GM12878 (cell line): ENCODE data around the gene APOBEC2. TPM values are rescaled to one million over a fixed set of nuclear protein-coding genes. Genes with fewer than 3 reads are reported as not detected.

Source experiments
- ATAC-seq: fragments of 200-7000 bp; cut with Tn5 transposase; 3 replicates; pipeline ENCODE4 v1.9.1; 2020; ENCODE audit warnings: mild to moderate bottlenecking, moderate library complexity
- BruUV-seq: library from RNA; stranded (reverse); fragments of 400-500 nt; replicated peaks from 2 replicates; lab custom pipeline; 2021; lab: Mats Ljungman, UMichigan
- CTCF ChIA-PET: fragments of 300-600 bp; sonication (Branson Sonifier 250); formaldehyde crosslinking; extraction: SDS; loops from one replicate; lab custom pipeline; 2021; ENCODE audit warnings: inconsistent platforms; lab: Yijun Ruan, JAX
- POLR2A ChIA-PET: fragments of 350-600 bp; formaldehyde crosslinking; extraction: SDS; loops from one replicate; lab custom pipeline; 2021; ENCODE audit warnings: inconsistent platforms; lab: Charles Lee
- RAD21 ChIA-PET: fragments of 300-600 bp; sonication (Branson Sonifier 250); formaldehyde crosslinking; loops from one replicate; lab custom pipeline; 2023; ENCODE audit warnings: antibody characterized with exemption; ENCODE audit not compliant: unreplicated experiment; lab: Charles Lee
- SMC1A ChIA-PET: fragments of 300-600 bp; sonication (Branson Sonifier 250); formaldehyde crosslinking; loops from one replicate; lab custom pipeline; 2023; ENCODE audit not compliant: unreplicated experiment, uncharacterized antibody; lab: Charles Lee
- DNase-seq: peaks from one replicate; pipeline ENCODE4 v3.0.0-alpha.2; 2011; ENCODE audit warnings: low read depth, low spot score
- FAIRE-seq: peaks from 3 replicates; lab custom pipeline; 2011; peaks lifted over from hg19 to GRCh38; lab: Jason Lieb, UNC
- H2AFZ ChIP-seq: 2 replicates; pipeline ENCODE4 v1.6.0; 2011; ENCODE audit warnings: low read depth, low read length, control low read depth; ENCODE audit not compliant: control insufficient read depth
- H3K27ac ChIP-seq: 2 replicates; pipeline ENCODE4 v1.5.1; 2011; ENCODE audit warnings: control low read depth; ENCODE audit not compliant: control insufficient read depth, insufficient read depth
- H3K27me3 ChIP-seq, 2 experiments: replicated peaks in 1 of 2; 2 replicates each; pipeline versions ENCODE4 v1.6.0 to v1.6.1; 2011; ENCODE audit warnings: low read length in 1 of 2; ENCODE audit not compliant: control insufficient read depth in 2 of 2, insufficient read depth in 2 of 2
- H3K36me3 ChIP-seq, 2 experiments: 2 replicates each; pipeline ENCODE4 v1.5.1; 2011; ENCODE audit warnings: low read length in 1 of 2; ENCODE audit not compliant: control insufficient read depth in 2 of 2, insufficient read depth in 2 of 2
- H3K4me1 ChIP-seq: 2 replicates; pipeline ENCODE4 v1.6.1; 2011; ENCODE audit warnings: mild to moderate bottlenecking, low read length, moderate library complexity, mixed read lengths; ENCODE audit not compliant: control insufficient read depth, insufficient read depth
- H3K4me2 ChIP-seq: 2 replicates; pipeline ENCODE4 v1.6.0; 2011; ENCODE audit warnings: control low read depth; ENCODE audit not compliant: control insufficient read depth, insufficient read depth
- H3K4me3 ChIP-seq: fragments of 200-600 bp; sonication (generic); 2 replicates; pipeline ENCODE4 v1.5.1; 2016
- H3K79me2 ChIP-seq: 2 replicates; pipeline ENCODE4 v1.6.0; 2011; ENCODE audit warnings: low read length; ENCODE audit not compliant: control insufficient read depth, insufficient read depth
- H3K9ac ChIP-seq: 2 replicates; pipeline ENCODE4 v1.8.0; 2011; ENCODE audit warnings: low read length, control low read depth, mixed read lengths; ENCODE audit not compliant: control insufficient read depth, insufficient read depth
- H3K9me3 ChIP-seq: replicated peaks from 3 replicates; pipeline ENCODE4 v1.5.1; 2011; ENCODE audit warnings: mild to moderate bottlenecking, low read length; ENCODE audit not compliant: control insufficient read depth, insufficient read depth
- H4K20me1 ChIP-seq: 2 replicates; pipeline ENCODE4 v1.6.0; 2011; ENCODE audit not compliant: control insufficient read depth, insufficient read depth
- CBX5 ChIP-seq: sonication (generic); IDR thresholded peaks from 2 replicates; pipeline ENCODE4 v1.6.1; 2016; ENCODE audit warnings: low read depth, moderate library complexity, mild to moderate bottlenecking, inconsistent platforms
- CREM ChIP-seq: IDR thresholded peaks from 2 replicates; pipeline ENCODE4 v1.6.1; 2014; ENCODE audit warnings: antibody characterized with exemption, low read depth
- IKZF2 ChIP-seq, 2 experiments: fragments of 450-650 bp; IDR thresholded peaks; 2 replicates each; pipeline ENCODE4 v1.6.1; 2017; ENCODE audit warnings: mild to moderate bottlenecking in 2 of 2, moderate library complexity in 2 of 2
- NR2F1 ChIP-seq: fragments of 450-650 bp; conservative IDR thresholded peaks from 2 replicates; pipeline ENCODE4 v1.6.1; 2017; ENCODE audit warnings: mild to moderate bottlenecking
- POLR2AphosphoS2 ChIP-seq: IDR thresholded peaks from 2 replicates; pipeline ENCODE4 v1.6.1; 2011; ENCODE audit warnings: low read depth, mild to moderate bottlenecking, low read length, improper control_type of control experiment, moderate library complexity
- RCOR1 ChIP-seq: conservative IDR thresholded peaks from 2 replicates; pipeline ENCODE4 v1.6.1; 2012; ENCODE audit warnings: low read depth, low read length, improper control_type of control experiment
- RFX5 ChIP-seq: IDR thresholded peaks from 2 replicates; pipeline ENCODE4 v1.6.1; 2011; ENCODE audit warnings: low read depth, low read length, improper control_type of control experiment
- SMAD1 ChIP-seq: fragments of 450-650 bp; IDR thresholded peaks from 2 replicates; pipeline ENCODE4 v1.6.1; 2018; ENCODE audit warnings: mild to moderate bottlenecking, low read depth; ENCODE audit not compliant: partially characterized antibody
- TCF3 ChIP-seq: IDR thresholded peaks from 2 replicates; pipeline ENCODE4 v1.6.1; 2012; ENCODE audit warnings: low read depth, mild to moderate bottlenecking, low read length, borderline replicate concordance; ENCODE audit not compliant: insufficient read depth
- TCF7 ChIP-seq: IDR thresholded peaks from 2 replicates; pipeline ENCODE4 v1.6.1; 2014; ENCODE audit warnings: antibody characterized with exemption, borderline replicate concordance
- ZZZ3 ChIP-seq: IDR thresholded peaks from 2 replicates; pipeline ENCODE4 v1.6.1; 2011; ENCODE audit warnings: low read depth; ENCODE audit not compliant: control insufficient read depth, insufficient read length
- WGBS: methylation state at CpG from one replicate; pipeline ENCODE4 v1.1.6; 2016; ENCODE audit warnings: low lambda C conversion rate; ENCODE audit not compliant: insufficient replicate concordance, insufficient coverage; ENCODE audit errors: missing lambda C conversion rate; 5-methylcytosine and 5-hydroxymethylcytosine counted together
- in situ Hi-C: fragments of 300-500 bp; cut with MboI; formaldehyde crosslinking; loops from 9 replicates; pipeline ENCODE4 v1.14.3; 2018; ENCODE audit warnings: mixed read lengths
- intact Hi-C: fragments of 100-400 bp; cut with micrococcal nuclease; formaldehyde crosslinking; loops from one replicate; pipeline ENCODE4 v1.14.2; 2022; ENCODE audit not compliant: unreplicated experiment
- polyA plus RNA-seq, 11 experiments: library from polyadenylated mRNA; depleted of rRNA in 4 of 11; unstranded in 6 of 11; stranded (reverse) in 5 of 11; fragments of >200 nt; fragmentation: Nextera tagmentation in 4 of 11; fragmentation: Illumina TruSeq in 1 of 11; extraction: Ambion mirVana in 4 of 11; extraction: Trizol in 1 of 11; gene quantifications; 1 replicate in 1 of 11; 2 replicates in 10 of 11; pipeline versions ENCODE4 v1.2.1 to v1.2.3, GENCODE V29; 2011 to 2016; ENCODE audit warnings: inconsistent platforms in 2 of 11, missing spikeins in 2 of 11, low read depth in 1 of 11
- total RNA-seq, 4 experiments: library from RNA; depleted of rRNA in 3 of 4; stranded (reverse); fragments of >200 nt in 3 of 4; fragmentation: Illumina TruSeq in 1 of 4; extraction: Trizol in 1 of 4; gene quantifications; 2 replicates each; pipeline versions ENCODE4 v1.2.1 to v1.2.3, GENCODE V29; 2013 to 2021
- TF ChIP-seq, protein P1 (sequence below): fragments of 150-350 bp; IDR thresholded peaks from 2 replicates; pipeline ENCODE4 v1.6.1; 2014; ENCODE audit warnings: mild to moderate bottlenecking, low read depth, low read length
- TF ChIP-seq, protein P2 (sequence below): fragments of 450-650 bp; IDR thresholded peaks from 2 replicates; pipeline ENCODE4 v1.6.1; 2017; ENCODE audit warnings: mild to moderate bottlenecking, moderate library complexity
- TF ChIP-seq, protein P3 (sequence below): fragments of 450-650 bp; IDR thresholded peaks from 2 replicates; pipeline ENCODE4 v1.6.1; 2017; ENCODE audit warnings: mild to moderate bottlenecking, moderate library complexity

APOBEC2 gene
- total and polyA plus RNA-seq, 10 of the 15 experiments (the other 5 are each of a cell fraction or from before 2014, with no cell fraction given), result 0.11 to 1.4 (median 0.87) TPM; not detected in 6

DNA sequence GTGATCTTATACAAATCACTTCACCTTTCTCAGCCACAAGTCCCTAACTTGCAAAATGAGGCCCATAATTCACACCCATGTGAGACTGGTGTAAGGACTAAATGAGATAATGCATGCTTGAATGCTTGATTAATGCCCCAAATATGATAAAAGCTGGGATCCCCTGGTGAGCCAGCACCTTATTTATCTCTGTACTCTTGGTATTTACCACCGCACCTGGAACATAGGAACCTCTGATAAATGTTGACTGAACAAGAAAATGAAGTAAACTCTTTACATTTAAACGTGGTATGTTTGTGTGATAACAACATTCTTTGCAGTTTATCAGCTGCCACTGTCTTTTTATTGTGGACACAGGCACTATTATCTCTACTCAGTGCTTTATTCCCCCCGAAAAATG lies 2.5 kb upstream of the APOBEC2 start:
- POLR2A ChIA-PET, result no interaction called here
- ATAC-seq, result no peak
- H3K9me3 ChIP-seq, result no peaks in the 10 kb centered on the region
- CTCF ChIA-PET, result interaction anchor here (1.1 to 2.2 kb wide), 4 partner anchors 8 to 22 kb away, joined by 3 to 7 read pairs (median 3); partner anchors contain the start of gene TSPO2
- H3K9ac ChIP-seq, result no peak overlapping the region
- H3K4me1 ChIP-seq, result no peaks in the 10 kb centered on the region
- no peaks in the 10 kb centered on the region; a peak in 1 of 4 replicates for H3K36me3 ChIP-seq
- no peak for FAIRE-seq
- no peaks in the 10 kb centered on the region for H4K20me1 ChIP-seq
- SMC1A ChIA-PET, result interaction anchor here (1.1 kb wide), 1 partner anchor 10 kb away, joined by 3 read pairs; no protein-coding TSS in a partner anchor
- RAD21 ChIA-PET, result no interaction called here
- no peak overlapping the region for H2AFZ ChIP-seq
- no peak overlapping the region for H3K27ac ChIP-seq
- H3K27me3 ChIP-seq, result no peaks in the 10 kb centered on the region
- H3K4me2 ChIP-seq, result no peak overlapping the region
- WGBS, result 91% methylated on average over 3 of the region's 3 CpGs
- in situ Hi-C loops (no loop called here), intact Hi-C loops (no loop called here)
- no peak for DNase-seq
- H3K4me3 ChIP-seq, result no peak overlapping the region
- H3K79me2 ChIP-seq, result no peaks in the 10 kb centered on the region
- BruUV-seq, result no TSS peak
- no peak for TF ChIP-seq TCF3
- TF ChIP-seq, protein P1, sequence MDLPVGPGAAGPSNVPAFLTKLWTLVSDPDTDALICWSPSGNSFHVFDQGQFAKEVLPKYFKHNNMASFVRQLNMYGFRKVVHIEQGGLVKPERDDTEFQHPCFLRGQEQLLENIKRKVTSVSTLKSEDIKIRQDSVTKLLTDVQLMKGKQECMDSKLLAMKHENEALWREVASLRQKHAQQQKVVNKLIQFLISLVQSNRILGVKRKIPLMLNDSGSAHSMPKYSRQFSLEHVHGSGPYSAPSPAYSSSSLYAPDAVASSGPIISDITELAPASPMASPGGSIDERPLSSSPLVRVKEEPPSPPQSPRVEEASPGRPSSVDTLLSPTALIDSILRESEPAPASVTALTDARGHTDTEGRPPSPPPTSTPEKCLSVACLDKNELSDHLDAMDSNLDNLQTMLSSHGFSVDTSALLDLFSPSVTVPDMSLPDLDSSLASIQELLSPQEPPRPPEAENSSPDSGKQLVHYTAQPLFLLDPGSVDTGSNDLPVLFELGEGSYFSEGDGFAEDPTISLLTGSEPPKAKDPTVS, result no peak
- no peak for TF ChIP-seq CBX5
- TF ChIP-seq, protein P2, sequence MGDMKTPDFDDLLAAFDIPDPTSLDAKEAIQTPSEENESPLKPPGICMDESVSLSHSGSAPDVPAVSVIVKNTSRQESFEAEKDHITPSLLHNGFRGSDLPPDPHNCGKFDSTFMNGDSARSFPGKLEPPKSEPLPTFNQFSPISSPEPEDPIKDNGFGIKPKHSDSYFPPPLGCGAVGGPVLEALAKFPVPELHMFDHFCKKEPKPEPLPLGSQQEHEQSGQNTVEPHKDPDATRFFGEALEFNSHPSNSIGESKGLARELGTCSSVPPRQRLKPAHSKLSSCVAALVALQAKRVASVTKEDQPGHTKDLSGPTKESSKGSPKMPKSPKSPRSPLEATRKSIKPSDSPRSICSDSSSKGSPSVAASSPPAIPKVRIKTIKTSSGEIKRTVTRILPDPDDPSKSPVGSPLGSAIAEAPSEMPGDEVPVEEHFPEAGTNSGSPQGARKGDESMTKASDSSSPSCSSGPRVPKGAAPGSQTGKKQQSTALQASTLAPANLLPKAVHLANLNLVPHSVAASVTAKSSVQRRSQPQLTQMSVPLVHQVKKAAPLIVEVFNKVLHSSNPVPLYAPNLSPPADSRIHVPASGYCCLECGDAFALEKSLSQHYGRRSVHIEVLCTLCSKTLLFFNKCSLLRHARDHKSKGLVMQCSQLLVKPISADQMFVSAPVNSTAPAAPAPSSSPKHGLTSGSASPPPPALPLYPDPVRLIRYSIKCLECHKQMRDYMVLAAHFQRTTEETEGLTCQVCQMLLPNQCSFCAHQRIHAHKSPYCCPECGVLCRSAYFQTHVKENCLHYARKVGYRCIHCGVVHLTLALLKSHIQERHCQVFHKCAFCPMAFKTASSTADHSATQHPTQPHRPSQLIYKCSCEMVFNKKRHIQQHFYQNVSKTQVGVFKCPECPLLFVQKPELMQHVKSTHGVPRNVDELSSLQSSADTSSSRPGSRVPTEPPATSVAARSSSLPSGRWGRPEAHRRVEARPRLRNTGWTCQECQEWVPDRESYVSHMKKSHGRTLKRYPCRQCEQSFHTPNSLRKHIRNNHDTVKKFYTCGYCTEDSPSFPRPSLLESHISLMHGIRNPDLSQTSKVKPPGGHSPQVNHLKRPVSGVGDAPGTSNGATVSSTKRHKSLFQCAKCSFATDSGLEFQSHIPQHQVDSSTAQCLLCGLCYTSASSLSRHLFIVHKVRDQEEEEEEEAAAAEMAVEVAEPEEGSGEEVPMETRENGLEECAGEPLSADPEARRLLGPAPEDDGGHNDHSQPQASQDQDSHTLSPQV, result no peak
- TF ChIP-seq CREM, result no peak
- TF ChIP-seq RCOR1, result no peak
- no peak for TF ChIP-seq ZZZ3
- no peak for TF ChIP-seq TCF7
- no peak for TF ChIP-seq POLR2AphosphoS2
- no peak for TF ChIP-seq NR2F1
- TF ChIP-seq, protein P3, sequence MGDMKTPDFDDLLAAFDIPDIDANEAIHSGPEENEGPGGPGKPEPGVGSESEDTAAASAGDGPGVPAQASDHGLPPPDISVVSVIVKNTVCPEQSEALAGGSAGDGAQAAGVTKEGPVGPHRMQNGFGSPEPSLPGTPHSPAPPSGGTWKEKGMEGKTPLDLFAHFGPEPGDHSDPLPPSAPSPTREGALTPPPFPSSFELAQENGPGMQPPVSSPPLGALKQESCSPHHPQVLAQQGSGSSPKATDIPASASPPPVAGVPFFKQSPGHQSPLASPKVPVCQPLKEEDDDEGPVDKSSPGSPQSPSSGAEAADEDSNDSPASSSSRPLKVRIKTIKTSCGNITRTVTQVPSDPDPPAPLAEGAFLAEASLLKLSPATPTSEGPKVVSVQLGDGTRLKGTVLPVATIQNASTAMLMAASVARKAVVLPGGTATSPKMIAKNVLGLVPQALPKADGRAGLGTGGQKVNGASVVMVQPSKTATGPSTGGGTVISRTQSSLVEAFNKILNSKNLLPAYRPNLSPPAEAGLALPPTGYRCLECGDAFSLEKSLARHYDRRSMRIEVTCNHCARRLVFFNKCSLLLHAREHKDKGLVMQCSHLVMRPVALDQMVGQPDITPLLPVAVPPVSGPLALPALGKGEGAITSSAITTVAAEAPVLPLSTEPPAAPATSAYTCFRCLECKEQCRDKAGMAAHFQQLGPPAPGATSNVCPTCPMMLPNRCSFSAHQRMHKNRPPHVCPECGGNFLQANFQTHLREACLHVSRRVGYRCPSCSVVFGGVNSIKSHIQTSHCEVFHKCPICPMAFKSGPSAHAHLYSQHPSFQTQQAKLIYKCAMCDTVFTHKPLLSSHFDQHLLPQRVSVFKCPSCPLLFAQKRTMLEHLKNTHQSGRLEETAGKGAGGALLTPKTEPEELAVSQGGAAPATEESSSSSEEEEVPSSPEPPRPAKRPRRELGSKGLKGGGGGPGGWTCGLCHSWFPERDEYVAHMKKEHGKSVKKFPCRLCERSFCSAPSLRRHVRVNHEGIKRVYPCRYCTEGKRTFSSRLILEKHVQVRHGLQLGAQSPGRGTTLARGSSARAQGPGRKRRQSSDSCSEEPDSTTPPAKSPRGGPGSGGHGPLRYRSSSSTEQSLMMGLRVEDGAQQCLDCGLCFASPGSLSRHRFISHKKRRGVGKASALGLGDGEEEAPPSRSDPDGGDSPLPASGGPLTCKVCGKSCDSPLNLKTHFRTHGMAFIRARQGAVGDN, result no peak
- TF ChIP-seq RFX5, result no peak
- no peak for TF ChIP-seq SMAD1
- no peak for TF ChIP-seq IKZF2 (IDR thresholded peaks at IDR 0.05)
